GM18909 (cell line): Measurements from ENCODE around the gene SLC36A3.
A peak's percentile ranks its signal among the peaks of the same experiment; 100 is the strongest.
"Not testable (repeated sequence)": the region's sequence is repeated elsewhere in the genome, so short reads cannot be mapped to it uniquely, and the experiment has no call there.

Experiments
- ATAC-seq: cut with Tn5 transposase; IDR thresholded peaks from one replicate; pipeline ENCODE4 v1.9.1; 2021; ENCODE audit warnings: mild to moderate bottlenecking; ENCODE audit not compliant: unreplicated experiment, poor library complexity

SLC36A3 gene

GRCh38 chr5:151243127-151243526 lies 60.4 kb downstream of the SLC36A3 start:
- no peak for ATAC-seq

- no peak for ATAC-seq
Measured at GRCh38 chr5:151240924-151241635, 62.5 kb downstream of the SLC36A3 start.

GRCh38 chr5:151240268-151240835 lies 63.2 kb downstream of the SLC36A3 start:
- ATAC-seq: not testable (repeated sequence)

GRCh38 chr5:151239237-151239861 lies 64.2 kb downstream of the SLC36A3 start:
- ATAC-seq: peak; percentile 44

- ATAC-seq: peak; percentile 41
Measured at GRCh38 chr5:151238303-151238741, 65.2 kb downstream of the SLC36A3 start.

GRCh38 chr5:151237685-151238084 lies 65.9 kb downstream of the SLC36A3 start:
- ATAC-seq: no peak

- ATAC-seq: no peak
Measured at GRCh38 chr5:151236888-151237287, 66.7 kb downstream of the SLC36A3 start.

GRCh38 chr5:151235239-151235571 lies 68.4 kb downstream of the SLC36A3 start:
- not testable (repeated sequence) for ATAC-seq

GRCh38 chr5:151234476-151235238 lies 68.9 kb downstream of the SLC36A3 start:
- ATAC-seq: peak; percentile 77

- ATAC-seq: peak; percentile 56
Measured at GRCh38 chr5:151233616-151234085, 69.9 kb downstream of the SLC36A3 start.

GRCh38 chr5:151231359-151231758 lies 72.2 kb downstream of the SLC36A3 start:
- ATAC-seq: no peak

GRCh38 chr5:151230048-151230680 lies 73.4 kb downstream of the SLC36A3 start:
- no peak for ATAC-seq

GRCh38 chr5:151228986-151229385 lies 74.6 kb downstream of the SLC36A3 start:
- no peak for ATAC-seq

- no peak for ATAC-seq
Measured at GRCh38 chr5:151227918-151228447, 75.6 kb downstream of the SLC36A3 start.
